ENCODE measurements around the gene DEPDC5.

DEPDC5 gene

GRCh38 chr22:31896472-31896871 is 142.7 kb downstream of the DEPDC5 start:
- no peak for DNase-seq

- no peak for DNase-seq
Observed at GRCh38 chr22:31897842-31898805, 144.3 kb downstream of the DEPDC5 start.

- DNase-seq, result no peak
Observed at GRCh38 chr22:31898926-31899325, 145.1 kb downstream of the DEPDC5 start.

- no peak for DNase-seq
Observed at GRCh38 chr22:31899669-31900068, 145.8 kb downstream of the DEPDC5 start.

GRCh38 chr22:31901388-31902137 is 147.7 kb downstream of the DEPDC5 start:
- no peak for DNase-seq

- no peak for DNase-seq
Observed at GRCh38 chr22:31904651-31905050, 150.8 kb downstream of the DEPDC5 start.

GRCh38 chr22:31905356-31905755 is 151.5 kb downstream of the DEPDC5 start:
- DNase-seq, result no peak

GRCh38 chr22:31906086-31906485 is 152.3 kb downstream of the DEPDC5 start:
- DNase-seq, result no peak

GRCh38 chr22:31906569-31906968 is 152.8 kb downstream of the DEPDC5 start:
- DNase-seq, result no peak

GRCh38 chr22:31909977-31910376 is 156.2 kb downstream of the DEPDC5 start:
- no peak for DNase-seq

- DNase-seq, result no peak
Observed at GRCh38 chr22:31911565-31912406, 158.0 kb downstream of the DEPDC5 start.

GRCh38 chr22:31912407-31912743 is 158.6 kb downstream of the DEPDC5 start:
- DNase-seq, result no peak

- DNase-seq, result no peak
Observed at GRCh38 chr22:31915586-31915985, 161.8 kb downstream of the DEPDC5 start.

GRCh38 chr22:31917227-31917921 is 163.6 kb downstream of the DEPDC5 start:
- no peak for DNase-seq

- no peak for DNase-seq
Observed at GRCh38 chr22:31919730-31920129, 165.9 kb downstream of the DEPDC5 start.

- DNase-seq, result no peak
Observed at GRCh38 chr22:31920306-31920705, 166.5 kb downstream of the DEPDC5 start.

- no peak for DNase-seq
Observed at GRCh38 chr22:31921106-31921505, 167.3 kb downstream of the DEPDC5 start.

GRCh38 chr22:31922534-31922933 is 168.7 kb downstream of the DEPDC5 start:
- DNase-seq, result no peak

GRCh38 chr22:31923136-31923535 is 169.3 kb downstream of the DEPDC5 start:
- no peak for DNase-seq

- no peak for DNase-seq
Observed at GRCh38 chr22:31923747-31924146, 169.9 kb downstream of the DEPDC5 start.

GRCh38 chr22:31925056-31925455 is 171.2 kb downstream of the DEPDC5 start:
- DNase-seq, result no peak

GRCh38 chr22:31926024-31926423 is 172.2 kb downstream of the DEPDC5 start:
- DNase-seq, result no peak

- no peak for DNase-seq
Observed at GRCh38 chr22:31926969-31927368, 173.2 kb downstream of the DEPDC5 start.

Data from activated CD4-positive, alpha-beta T cell treated with anti-CD3 and anti-CD28 coated beads for 4 hours (primary cell).